Measurements from ENCODE around the gene CHST8. TPM values are rescaled to one million over a fixed set of nuclear protein-coding genes. Genes with fewer than 3 reads are reported as not detected.

CHST8 gene
- total and polyA plus RNA-seq, 2 of the 13 experiments (the other 11 are each of a cell fraction or from before 2014, with no cell fraction given) = not detected

- TF ChIP-seq RARA (CRISPR knock-in tag; IDR thresholded peaks at IDR 0.05) (peak; percentile 42; the same call in 1 of the 2 replicates), YY1 (IDR thresholded peaks at IDR 0.05; ENCODE audit: insufficient read depth, insufficient replicate concordance, low read depth, low read length) (no peak), PATZ1 (CRISPR knock-in tag; IDR thresholded peaks at IDR 0.05) (no peak), ZNF558 (CRISPR knock-in tag; IDR thresholded peaks at IDR 0.05; ENCODE audit: borderline replicate concordance) (peak; percentile 35; the same call in 1 of the 2 replicates), ZFY (CRISPR knock-in tag; IDR thresholded peaks at IDR 0.05) (no peak), FOXK2 (IDR thresholded peaks at IDR 0.05) (no peak), SKI (IDR thresholded peaks at IDR 0.05; ENCODE audit: partially characterized antibody) (no peak), YEATS2 (CRISPR knock-in tag; IDR thresholded peaks at IDR 0.05; ENCODE audit: borderline replicate concordance) (peak; percentile 29; the same call in 1 of the 2 replicates), EP300 (IDR thresholded peaks at IDR 0.05; ENCODE audit: low read depth in 2 of 2, low read length in 2 of 2) (no peak), EP300 (CRISPR knock-in tag; IDR thresholded peaks at IDR 0.05; ENCODE audit: borderline replicate concordance) (no peak), REST (IDR thresholded peaks at IDR 0.05; ENCODE audit: borderline replicate concordance in 1 of 2, low read depth in 1 of 2, low read length in 2 of 2) (peak; percentile 96 to 98), GMEB1 (CRISPR knock-in tag; IDR thresholded peaks at IDR 0.05; ENCODE audit: borderline replicate concordance) (no peak), NFKBIZ (CRISPR knock-in tag; IDR thresholded peaks at IDR 0.05) (0 out of 2 replicates have a peak, but pooled peaks have one; percentile 43), TSC22D2 (CRISPR knock-in tag; IDR thresholded peaks at IDR 0.05; ENCODE audit: borderline replicate concordance) (peak; percentile 84), HMG20A (CRISPR knock-in tag; IDR thresholded peaks at IDR 0.05; ENCODE audit: borderline replicate concordance) (no peak), HCFC1 (IDR thresholded peaks at IDR 0.05; ENCODE audit: low read depth, low read length) (no peak), ZFP36L2 (CRISPR knock-in tag; IDR thresholded peaks at IDR 0.05) (no peak), SMAD3 (CRISPR knock-in tag; IDR thresholded peaks at IDR 0.05) (peak; percentile 65; the same call in 1 of the 2 replicates)
These were observed 119.2 kb downstream of the CHST8 start (continued) for GRCh38 chr19:33740811-33741396.

Measured in HepG2 (cell line).